Activated naive CD8-positive, alpha-beta T cell (primary cell): ENCODE measurements around the gene SH3TC1.

Source experiments
- H3K27ac Mint-ChIP-seq: one replicate; pipeline ENCODE4 v1.8.0; 2021; ENCODE audit warnings: mixed read lengths
- H3K27me3 Mint-ChIP-seq: one replicate; pipeline ENCODE4 v1.8.0; 2021; ENCODE audit warnings: mixed read lengths
- H3K36me3 Mint-ChIP-seq: one replicate; pipeline ENCODE4 v1.8.0; 2021; ENCODE audit warnings: mixed read lengths
- H3K4me1 Mint-ChIP-seq: one replicate; pipeline ENCODE4 v1.8.0; 2021; ENCODE audit warnings: low read depth, mixed read lengths
- H3K4me3 Mint-ChIP-seq: one replicate; pipeline ENCODE4 v1.8.0; 2021; ENCODE audit warnings: mild to moderate bottlenecking, mixed read lengths
- H3K9me3 Mint-ChIP-seq: one replicate; pipeline ENCODE4 v1.8.0; 2021; ENCODE audit warnings: low read depth, mixed read lengths

Gene SH3TC1

GRCh38 chr4:8219236-8219635, 20.1 kb downstream of the SH3TC1 start:
- H3K4me1 Mint-ChIP-seq: peaks cover 23% of the 10 kb centered on the region
- no peaks in the 10 kb centered on the region for H3K9me3 Mint-ChIP-seq
- H3K4me3 Mint-ChIP-seq: no peak overlapping the region
- H3K27ac Mint-ChIP-seq: no peak overlapping the region
- peaks cover 11% of the 10 kb centered on the region for H3K36me3 Mint-ChIP-seq
- H3K27me3 Mint-ChIP-seq: peaks cover 2% of the 10 kb centered on the region

- Mint-ChIP-seq H3K27ac (no peak overlapping the region), H3K36me3 (peaks cover 11% of the 10 kb centered on the region), H3K4me1 (peaks cover 36% of the 10 kb centered on the region), H3K4me3 (no peak overlapping the region), H3K27me3 (peaks cover 2% of the 10 kb centered on the region), H3K9me3 (no peaks in the 10 kb centered on the region)
These were observed 21.8 kb downstream of the SH3TC1 start for GRCh38 chr4:8220661-8221450.

- no peaks in the 10 kb centered on the region for H3K9me3 Mint-ChIP-seq
- peaks cover 2% of the 10 kb centered on the region for H3K27me3 Mint-ChIP-seq
- H3K4me3 Mint-ChIP-seq: no peak overlapping the region
- no peak overlapping the region for H3K27ac Mint-ChIP-seq
- peaks cover 11% of the 10 kb centered on the region for H3K36me3 Mint-ChIP-seq
- H3K4me1 Mint-ChIP-seq: peaks cover 39% of the 10 kb centered on the region
These were observed 22.4 kb downstream of the SH3TC1 start for GRCh38 chr4:8221476-8221875.

GRCh38 chr4:8221985-8222384, 22.9 kb downstream of the SH3TC1 start:
- Mint-ChIP-seq H3K27me3 (peaks cover 2% of the 10 kb centered on the region), H3K36me3 (peaks cover 11% of the 10 kb centered on the region), H3K4me3 (no peak overlapping the region), H3K4me1 (peaks cover 42% of the 10 kb centered on the region), H3K9me3 (no peaks in the 10 kb centered on the region), H3K27ac (no peak overlapping the region)

- no peak overlapping the region for H3K27ac Mint-ChIP-seq
- peaks cover 2% of the 10 kb centered on the region for H3K27me3 Mint-ChIP-seq
These were observed 23.7 kb downstream of the SH3TC1 start for GRCh38 chr4:8222609-8223388.

GRCh38 chr4:8224267-8224974, 25.3 kb downstream of the SH3TC1 start:
- peaks cover 57% of the 10 kb centered on the region for H3K4me1 Mint-ChIP-seq
- H3K36me3 Mint-ChIP-seq: peaks cover 11% of the 10 kb centered on the region
- no peak overlapping the region for H3K27ac Mint-ChIP-seq
- peaks cover 2% of the 10 kb centered on the region for H3K27me3 Mint-ChIP-seq
- H3K4me3 Mint-ChIP-seq: peak overlapping the region; percentile 17
- no peaks in the 10 kb centered on the region for H3K9me3 Mint-ChIP-seq

More at GRCh38 chr4:8222609-8223388, 23.7 kb downstream of the SH3TC1 start:
- Mint-ChIP-seq H3K9me3 (no peaks in the 10 kb centered on the region), H3K4me1 (peaks cover 44% of the 10 kb centered on the region), H3K4me3 (no peak overlapping the region), H3K36me3 (peaks cover 11% of the 10 kb centered on the region)

- Mint-ChIP-seq H3K27me3 (peaks cover 2% of the 10 kb centered on the region), H3K9me3 (no peaks in the 10 kb centered on the region), H3K27ac (no peak overlapping the region), H3K4me3 (peak overlapping the region; percentile 17), H3K36me3 (peaks cover 8% of the 10 kb centered on the region), H3K4me1 (peaks cover 59% of the 10 kb centered on the region)
These were observed 26.0 kb downstream of the SH3TC1 start for GRCh38 chr4:8224975-8225625.

- Mint-ChIP-seq H3K9me3 (no peaks in the 10 kb centered on the region), H3K36me3 (peaks cover 8% of the 10 kb centered on the region), H3K27me3 (peaks cover 2% of the 10 kb centered on the region)
These were observed 26.8 kb downstream of the SH3TC1 start for GRCh38 chr4:8225706-8226443.

GRCh38 chr4:8227201-8227770, 28.2 kb downstream of the SH3TC1 start:
- Mint-ChIP-seq H3K4me3 (no peak overlapping the region), H3K27ac (no peak overlapping the region)

More at GRCh38 chr4:8225706-8226443, 26.8 kb downstream of the SH3TC1 start:
- H3K27ac Mint-ChIP-seq: no peak overlapping the region
- peaks cover 63% of the 10 kb centered on the region for H3K4me1 Mint-ChIP-seq
- no peak overlapping the region for H3K4me3 Mint-ChIP-seq

GRCh38 chr4:8227771-8228318, 28.8 kb downstream of the SH3TC1 start:
- no peak overlapping the region for H3K27ac Mint-ChIP-seq
- peaks cover 3% of the 10 kb centered on the region for H3K36me3 Mint-ChIP-seq
- peaks cover 50% of the 10 kb centered on the region for H3K4me1 Mint-ChIP-seq
- H3K27me3 Mint-ChIP-seq: peaks cover 2% of the 10 kb centered on the region
- no peaks in the 10 kb centered on the region for H3K9me3 Mint-ChIP-seq
- H3K4me3 Mint-ChIP-seq: no peak overlapping the region

More at GRCh38 chr4:8227201-8227770, 28.2 kb downstream of the SH3TC1 start:
- H3K4me1 Mint-ChIP-seq: peaks cover 54% of the 10 kb centered on the region
- peaks cover 2% of the 10 kb centered on the region for H3K27me3 Mint-ChIP-seq
- peaks cover 3% of the 10 kb centered on the region for H3K36me3 Mint-ChIP-seq
- H3K9me3 Mint-ChIP-seq: no peaks in the 10 kb centered on the region

GRCh38 chr4:8228319-8229250, 29.5 kb downstream of the SH3TC1 start:
- Mint-ChIP-seq H3K4me3 (peak overlapping the region; percentile 78), H3K27me3 (peaks cover 2% of the 10 kb centered on the region), H3K4me1 (peaks cover 50% of the 10 kb centered on the region), H3K27ac (peak overlapping the region; percentile 89), H3K9me3 (no peaks in the 10 kb centered on the region), H3K36me3 (peaks cover 3% of the 10 kb centered on the region)

- Mint-ChIP-seq H3K4me1 (peaks cover 42% of the 10 kb centered on the region), H3K27ac (peak overlapping the region; percentile 89), H3K4me3 (peak overlapping the region; percentile 78), H3K27me3 (no peaks in the 10 kb centered on the region), H3K36me3 (no peaks in the 10 kb centered on the region), H3K9me3 (no peaks in the 10 kb centered on the region)
These were observed 30.4 kb downstream of the SH3TC1 start for GRCh38 chr4:8229331-8229975.
